K562 (cell line): ENCODE results near the gene SCN4A. TPM values are rescaled to one million over a fixed set of nuclear protein-coding genes. Genes with fewer than 3 reads are reported as not detected.

ENCODE experiments used
- ATAC-seq: fragments of 200-7000 bp; cut with Tn5 transposase; 3 replicates; pipeline ENCODE4 v1.9.1; 2020; ENCODE audit warnings: moderate library complexity
- BruUV-seq: library from RNA; stranded (reverse); fragments of 400-500 nt; replicated peaks from 2 replicates; lab custom pipeline; 2021; lab: Mats Ljungman, UMichigan
- CTCF ChIA-PET: fragments of 300-600 bp; formaldehyde crosslinking; extraction: SDS; loops from one replicate; lab custom pipeline; 2021; ENCODE audit warnings: low intra/inter-chr PET ratio; lab: Yijun Ruan, JAX
- POLR2A ChIA-PET: fragments of 300-600, 350-650 bp; sonication (Branson Sonifier 250); formaldehyde crosslinking; extraction: SDS; loops from one replicate; lab custom pipeline; 2021; ENCODE audit warnings: antibody characterized with exemption, inconsistent platforms; lab: Yijun Ruan, JAX
- DNase-seq, 4 experiments: peaks; one replicate each; pipeline versions ENCODE4 v3.0.0 to v3.0.0-alpha.2; 2011 to 2018; ENCODE audit warnings: low spot score in 3 of 4, mixed read lengths in 3 of 4; ENCODE audit errors: extremely low read depth in 1 of 4
- FAIRE-seq: peaks from 2 replicates; lab custom pipeline; 2011; peaks lifted over from hg19 to GRCh38; lab: Jason Lieb, UNC
- H2AFZ ChIP-seq: 2 replicates; pipeline ENCODE4 v1.6.0; 2011; ENCODE audit warnings: low read depth, low read length, control low read depth, inconsistent platforms
- H3K27ac ChIP-seq: fragments of 200-600 bp; 3 replicates; pipeline ENCODE4 v1.8.0; 2011; ENCODE audit warnings: low read depth, mild to moderate bottlenecking, control low read depth, inconsistent platforms, low read length, moderate library complexity, mixed read lengths; ENCODE audit errors: extremely low read depth
- H3K27me3 ChIP-seq, 2 experiments: fragments of 300-600 bp in 1 of 2; 2 replicates in 1 of 2; 3 replicates in 1 of 2; pipeline versions ENCODE4 v1.6.0 to v1.8.0; 2011; ENCODE audit warnings: inconsistent platforms in 2 of 2, low read length in 2 of 2, mild to moderate bottlenecking in 1 of 2, mixed read lengths in 1 of 2, moderate library complexity in 1 of 2; ENCODE audit not compliant: control insufficient read depth in 2 of 2, insufficient read depth in 2 of 2
- H3K36me3 ChIP-seq: fragments of 300-600 bp; 3 replicates; pipeline ENCODE4 v1.8.0; 2011; ENCODE audit warnings: mild to moderate bottlenecking, low read length, inconsistent platforms; ENCODE audit not compliant: control insufficient read depth, insufficient read depth
- H3K4me1 ChIP-seq, 2 experiments: fragments of 200-600 bp in 1 of 2; replicated peaks in 1 of 2; 2 replicates in 1 of 2; 3 replicates in 1 of 2; pipeline versions ENCODE4 v1.5.1 to v1.8.0; 2011; ENCODE audit warnings: inconsistent platforms in 2 of 2, low read length in 2 of 2, mild to moderate bottlenecking in 1 of 2, mixed read lengths in 1 of 2, moderate library complexity in 1 of 2; ENCODE audit not compliant: control insufficient read depth in 2 of 2, insufficient read depth in 2 of 2
- H3K4me2 ChIP-seq: 2 replicates; pipeline ENCODE4 v1.6.1; 2011; ENCODE audit warnings: low read length, control low read depth, inconsistent platforms, mixed read lengths; ENCODE audit not compliant: insufficient read depth
- H3K4me3 ChIP-seq: fragments of 200-600 bp; sonication (generic), shearing (Covaris generic); 2 replicates; pipeline ENCODE4 v1.5.1; 2016; ENCODE audit warnings: control low read depth, inconsistent platforms
- H3K79me2 ChIP-seq: fragments of 200-600 bp; 3 replicates; pipeline ENCODE4 v1.8.0; 2011; ENCODE audit warnings: low read length, inconsistent platforms; ENCODE audit not compliant: control insufficient read depth, insufficient read depth
- H3K9ac ChIP-seq, 2 experiments: 2 replicates each; pipeline versions ENCODE4 v1.6.0 to v1.6.1; 2011; ENCODE audit warnings: low read depth in 2 of 2, low read length in 2 of 2, control low read depth in 1 of 2, inconsistent platforms in 1 of 2, mild to moderate bottlenecking in 1 of 2, mixed read lengths in 1 of 2; ENCODE audit not compliant: insufficient read depth in 1 of 2
- H3K9me1 ChIP-seq: one replicate; pipeline ENCODE4 v1.6.0; 2011; ENCODE audit warnings: inconsistent platforms, mild to moderate bottlenecking, low read length, moderate library complexity; ENCODE audit not compliant: control insufficient read depth, insufficient read depth
- H3K9me3 ChIP-seq: replicated peaks from 2 replicates; pipeline ENCODE4 v1.5.1; 2011; ENCODE audit warnings: low read depth, low read length, inconsistent platforms; ENCODE audit not compliant: control insufficient read depth, insufficient read depth
- H4K20me1 ChIP-seq: replicated peaks from 2 replicates; pipeline ENCODE4 v1.6.1; 2011; ENCODE audit warnings: low read length, inconsistent platforms, mixed read lengths; ENCODE audit not compliant: control insufficient read depth, insufficient read depth
- HNRNPK ChIP-seq: fragments of 200-400 bp; formaldehyde crosslinking; IDR thresholded peaks from one replicate; pipeline ENCODE4 v1.6.1; 2018; ENCODE audit warnings: mild to moderate bottlenecking, low read depth, low read length; ENCODE audit not compliant: poor library complexity, severe bottlenecking
- MAX ChIP-seq: sonication (generic); formaldehyde crosslinking; IDR thresholded peaks from 2 replicates; pipeline ENCODE4 v1.9.0; 2022; ENCODE audit warnings: mild to moderate bottlenecking, missing genetic modification reagents
- NFE2 ChIP-seq: IDR thresholded peaks from 2 replicates; pipeline ENCODE4 v1.6.1; 2014; ENCODE audit warnings: antibody characterized with exemption, low read depth
- RBM25 ChIP-seq: fragments of 200-400 bp; formaldehyde crosslinking; IDR thresholded peaks from 2 replicates; pipeline ENCODE4 v1.6.1; 2018; ENCODE audit warnings: low read length, low read depth, moderate library complexity; ENCODE audit not compliant: severe bottlenecking
- WGBS: fragments of 100-300 bp; shearing (Covaris generic); methylation state at CpG from one replicate; pipeline ENCODE4 v1.1.6; 2016; ENCODE audit warnings: low coverage, mixed read lengths; ENCODE audit not compliant: insufficient coverage; ENCODE audit errors: missing lambda C conversion rate; 5-methylcytosine and 5-hydroxymethylcytosine counted together
- in situ Hi-C: fragments of 300-500 bp; cut with MboI; formaldehyde crosslinking; loops from 4 replicates; pipeline ENCODE4 v1.15.0; 2018; ENCODE audit warnings: inconsistent platforms, mixed read lengths
- intact Hi-C: fragments of 100-400 bp; cut with micrococcal nuclease; formaldehyde crosslinking; loops from 2 replicates; pipeline ENCODE4 v1.14.2; 2022
- polyA plus RNA-seq, 8 experiments: library from polyadenylated mRNA; depleted of rRNA in 4 of 8; stranded (reverse) in 5 of 8; unstranded in 3 of 8; fragments of >200 nt; fragmentation: Nextera tagmentation in 2 of 8; fragmentation: Illumina TruSeq in 1 of 8; extraction: Ambion mirVana in 2 of 8; extraction: Trizol in 1 of 8; gene quantifications; 2 replicates each; pipeline versions ENCODE4 v1.2.1 to v1.2.3, GENCODE V29; 2011 to 2014; ENCODE audit warnings: inconsistent platforms in 1 of 8, missing spikeins in 1 of 8
- total RNA-seq, 7 experiments: library from RNA; depleted of rRNA in 6 of 7; stranded (reverse); fragments of >200 nt in 6 of 7; fragmentation: Illumina TruSeq in 2 of 7; extraction: Trizol in 2 of 7; gene quantifications; 2 replicates each; pipeline versions ENCODE4 v1.2.1 to v1.2.3, GENCODE V29; 2011 to 2021; ENCODE audit warnings: low replicate concordance in 1 of 7

SCN4A gene
- total and polyA plus RNA-seq, 9 of the 15 experiments (the other 6 are each of a cell fraction or from before 2014, with no cell fraction given) = 0.29 to 2.6 (median 1.4) TPM

GRCh38 chr17:63942309-63942985, 30.3 kb downstream of the SCN4A start:
- DNase-seq (no peak), FAIRE-seq (no peak), ATAC-seq (no peak)
- H3K9me1 ChIP-seq = no peaks in the 10 kb centered on the region
- H3K36me3 ChIP-seq = no peaks in the 10 kb centered on the region
- no peaks in the 10 kb centered on the region; the same call in 1 of the 2 replicates for H4K20me1 ChIP-seq
- H3K4me3 ChIP-seq = no peak overlapping the region
- no peaks in the 10 kb centered on the region for H3K79me2 ChIP-seq
- H3K27me3 ChIP-seq = peaks cover 17 to 50% of the 10 kb centered on the region in 2 experiments; a peak in 4 of 5 replicates
- H3K4me1 ChIP-seq = peaks cover 3 to 40% of the 10 kb centered on the region in 2 experiments; a peak in 3 of 5 replicates
- intact Hi-C loops = loop anchor here (10.0 kb wide), 1 partner anchor 82 kb away; the partner anchor contains the start of gene ICAM2
- H2AFZ ChIP-seq = no peak overlapping the region
- no peak overlapping the region for H3K9ac ChIP-seq
- H3K9me3 ChIP-seq = no peaks in the 10 kb centered on the region; the same call in 1 of the 2 replicates
- WGBS = 17% methylated on average over 17 of the region's 21 CpGs
- no TSS peak for BruUV-seq
- peak; percentile 54 for TF ChIP-seq RBM25
- TF ChIP-seq NFE2 = 0 out of 2 replicates have a peak, but pooled peaks have one; percentile 9
- TF ChIP-seq MAX (CRISPR knock-in tag) = 0 out of 2 replicates have a peak, but pooled peaks have one; percentile 35
- no peak for TF ChIP-seq HNRNPK
- no peak overlapping the region for H3K4me2 ChIP-seq
- in situ Hi-C loops = no loop called here
- no peak overlapping the region for H3K27ac ChIP-seq
- ChIA-PET CTCF (no interaction called here), POLR2A (no interaction called here)
